Loucy (cell line): ENCODE results near the gene FGF12.

Experiments
- CTCF ChIP-seq: fragments of 200-600 bp; sonication (generic); conservative IDR thresholded peaks from 2 replicates; pipeline ENCODE4 v1.5.1; 2014; ENCODE audit warnings: mild to moderate bottlenecking, antibody characterized with exemption, low read length
- EZH2phosphoT487 ChIP-seq: fragments of 200-600 bp; IDR thresholded peaks from 2 replicates; pipeline ENCODE4 v1.6.1; 2018; ENCODE audit warnings: antibody characterized with exemption, mild to moderate bottlenecking, moderate library complexity, borderline replicate concordance

GRCh38 chr3:192611411-192611810 lies 115.9 kb downstream of the FGF12 start:
- TF ChIP-seq CTCF, result no peak
- no peak for TF ChIP-seq EZH2phosphoT487
